Motor neuron (in vitro differentiated cells): Measurements from ENCODE around the gene MIER2. TPM values are rescaled to one million over a fixed set of nuclear protein-coding genes. Genes with fewer than 3 reads are reported as not detected.

Experiments
- ATAC-seq, 8 experiments: fragments of 200-7000 bp; cut with Tn5 transposase; replicated peaks in 6 of 8; 2 replicates each; pipeline ENCODE4 v1.8.0; 2021; ENCODE audit warnings: mild to moderate bottlenecking in 8 of 8, moderate library complexity in 8 of 8
- H3K27ac ChIP-seq, 2 donors: fragments of 250-450 bp; sonication (Bioruptor Pico); 2 replicates each; pipeline ENCODE4 v1.9.0; 2021; ENCODE audit warnings: antibody characterized with exemption in 2 of 2, mild to moderate bottlenecking in 2 of 2, moderate library complexity in 1 of 2
- H3K4me1 ChIP-seq, 2 donors: fragments of 250-450 bp; sonication (Bioruptor Pico); replicated peaks in 1 of 2; 2 replicates each; pipeline ENCODE4 v1.6.1; 2021; ENCODE audit warnings: antibody characterized with exemption in 2 of 2, mild to moderate bottlenecking in 2 of 2, moderate library complexity in 1 of 2
- H3K4me3 ChIP-seq, 5 donors: fragments of 250-450 bp; sonication (Bioruptor Pico); 2 replicates each; pipeline ENCODE4 v1.9.0; 2021; ENCODE audit warnings: antibody characterized with exemption in 5 of 5, mild to moderate bottlenecking in 5 of 5, moderate library complexity in 4 of 5
- WGBS, 10 experiments: fragments of 450-650 bp; shearing (Covaris generic); methylation state at CpG; one replicate each; pipeline ENCODE4 v1.0.0; 2022; 5-methylcytosine and 5-hydroxymethylcytosine counted together
- in situ Hi-C, 9 experiments: fragments of 400-800 bp; cut with MboI; loops; one replicate each; pipeline ENCODE4 v1.15.0; 2021; ENCODE audit warnings: low sequenced_read_pairs in 9 of 9, low pct_unique_long_range_greater_than_20kb in 2 of 9; ENCODE audit not compliant: unreplicated experiment in 9 of 9
- total RNA-seq, 8 experiments: library from RNA; unstranded; fragments of 300-600 nt; gene quantifications; 2 replicates each; pipeline versions ENCODE4 v1.2.3 to v1.2.4, GENCODE V29; 2022

MIER2 gene
- total RNA-seq, 8 experiments from 2014 or later = 6.1 to 25.0 (median 15.8) TPM

GRCh38 chr19:342801-343421, 1.7 kb downstream of the MIER2 start:
- Histone ChIP-seq H3K4me1 (peaks cover 23 to 26% of the 10 kb centered on the region in 2 donors), H3K27ac (no peak overlapping the region), H3K4me3 (peak overlapping the region; percentile 75 to 99 (median 88))
- ATAC-seq = peak in 3 of 8 experiments; percentile 23 to 44 (median 33)
- WGBS, 10 experiments = 10 to 100% (median 90%) methylated on average over 1 to 4 of the region's 14 CpGs; no CpG with 5 or more reads in 5 of the 10 experiments
- in situ Hi-C loops = no loop called here

GRCh38 chr19:342128-342455, 2.5 kb downstream of the MIER2 start:
- in situ Hi-C loops = no loop called here
- Histone ChIP-seq H3K4me3 (no peak overlapping the region), H3K4me1 (peaks cover 23 to 26% of the 10 kb centered on the region in 2 donors), H3K27ac (no peak overlapping the region)
- 70 to 94% (median 80%) methylated on average over 2 to 8 of the region's 10 CpGs; no CpG with 5 or more reads in 7 of the 10 experiments for WGBS, 10 experiments
- ATAC-seq = no peak

- WGBS, 10 experiments = 63 to 100% (median 87%) methylated on average over 3 to 10 of the region's 12 CpGs; no CpG with 5 or more reads in 3 of the 10 experiments
- Histone ChIP-seq H3K4me1 (peaks cover 23 to 26% of the 10 kb centered on the region in 2 donors), H3K27ac (no peak overlapping the region), H3K4me3 (no peak overlapping the region)
- in situ Hi-C loops = no loop called here
- ATAC-seq = no peak
Measured at GRCh38 chr19:341386-342127, 3.0 kb downstream of the MIER2 start.

- Histone ChIP-seq H3K4me1 (peaks cover 23 to 26% of the 10 kb centered on the region in 2 donors), H3K4me3 (no peak overlapping the region), H3K27ac (no peak overlapping the region)
- 0 to 100% (median 87%) methylated on average over 1 to 8 of the region's 15 CpGs; no CpG with 5 or more reads in 2 of the 10 experiments for WGBS, 10 experiments
- no peak for ATAC-seq
- in situ Hi-C loops = no loop called here
Measured at GRCh38 chr19:340620-341385, 3.8 kb downstream of the MIER2 start.

- ATAC-seq = no peak
- in situ Hi-C loops = no loop called here
- Histone ChIP-seq H3K27ac (no peak overlapping the region), H3K4me3 (no peak overlapping the region), H3K4me1 (peaks cover 22 to 23% of the 10 kb centered on the region in 2 donors)
- WGBS, 10 experiments = 84 to 100% (median 91%) methylated on average over 1 to 10 of the region's 10 CpGs
Measured at GRCh38 chr19:339262-339887, 5.2 kb downstream of the MIER2 start.

- WGBS, 10 experiments = 68 to 100% (median 89%) methylated on average over 1 to 5 of the region's 5 CpGs; no CpG with 5 or more reads in 2 of the 10 experiments
- in situ Hi-C loops = no loop called here
- no peak for ATAC-seq
- no peak overlapping the region for H3K27ac ChIP-seq
- H3K4me3 ChIP-seq = no peak overlapping the region
- peaks cover 20 to 21% of the 10 kb centered on the region in 2 donors for H3K4me1 ChIP-seq
Measured at GRCh38 chr19:338421-338820, 6.2 kb downstream of the MIER2 start.

- 82 to 100% (median 100%) methylated on average over 3 to 5 of the region's 20 CpGs; no CpG with 5 or more reads in 5 of the 10 experiments for WGBS, 10 experiments
- Histone ChIP-seq H3K4me3 (no peak overlapping the region), H3K4me1 (no peaks in the 10 kb centered on the region), H3K27ac (no peak overlapping the region)
- peak in 4 of 8 experiments; percentile 33 to 76 (median 52) for ATAC-seq
- in situ Hi-C loops = no loop called here
Measured at GRCh38 chr19:336067-336614, 8.5 kb downstream of the MIER2 start.

- in situ Hi-C loops = no loop called here
- WGBS, 10 experiments = 83 to 100% (median 97%) methylated on average over 1 to 5 of the region's 21 CpGs; no CpG with 5 or more reads in 4 of the 10 experiments
- no peak overlapping the region for H3K27ac ChIP-seq
- H3K4me1 ChIP-seq = no peaks in the 10 kb centered on the region
- H3K4me3 ChIP-seq = no peak overlapping the region
- peak in 2 of 8 experiments; percentile 3 to 21 for ATAC-seq
Measured at GRCh38 chr19:335486-336066, 9.0 kb downstream of the MIER2 start.

- ATAC-seq = peak in 1 of 8 experiments; percentile 6
- in situ Hi-C loops = no loop called here
Measured at GRCh38 chr19:335072-335471, 9.5 kb downstream of the MIER2 start.

GRCh38 chr19:334296-335071, 10.1 kb downstream of the MIER2 start:
- no peak overlapping the region for H3K4me3 ChIP-seq
- no peak overlapping the region for H3K27ac ChIP-seq
- H3K4me1 ChIP-seq = no peaks in the 10 kb centered on the region
- in situ Hi-C loops = no loop called here
- WGBS, 10 experiments = 89 to 100% (median 100%) methylated on average over 2 to 13 of the region's 19 CpGs; no CpG with 5 or more reads in 3 of the 10 experiments
- ATAC-seq = no peak

More at GRCh38 chr19:335072-335471, 9.5 kb downstream of the MIER2 start:
- H3K27ac ChIP-seq = no peak overlapping the region
- H3K4me1 ChIP-seq = no peaks in the 10 kb centered on the region
- 80 to 100% (median 100%) methylated on average over 1 to 2 of the region's 9 CpGs; no CpG with 5 or more reads in 5 of the 10 experiments for WGBS, 10 experiments
- H3K4me3 ChIP-seq = no peak overlapping the region

- in situ Hi-C loops = no loop called here
- Histone ChIP-seq H3K4me1 (no peaks in the 10 kb centered on the region), H3K27ac (no peak overlapping the region), H3K4me3 (no peak overlapping the region)
- WGBS, 10 experiments = 86 to 100% (median 100%) methylated on average over 1 to 7 of the region's 8 CpGs; no CpG with 5 or more reads in 1 of the 10 experiments
- ATAC-seq = no peak
Measured at GRCh38 chr19:330503-330902, 14.1 kb downstream of the MIER2 start.
